GM12878 (cell line): ENCODE data around the gene REEP1. TPM values are rescaled to one million over a fixed set of nuclear protein-coding genes. Genes with fewer than 3 reads are reported as not detected.

ENCODE experiments used
- ATAC-seq: fragments of 200-7000 bp; cut with Tn5 transposase; 3 replicates; pipeline ENCODE4 v1.9.1; 2020; ENCODE audit warnings: mild to moderate bottlenecking, moderate library complexity
- BruUV-seq: library from RNA; stranded (reverse); fragments of 400-500 nt; replicated peaks from 2 replicates; lab custom pipeline; 2021; lab: Mats Ljungman, UMichigan
- CTCF ChIA-PET: fragments of 300-600 bp; sonication (Branson Sonifier 250); formaldehyde crosslinking; extraction: SDS; loops from one replicate; lab custom pipeline; 2021; ENCODE audit warnings: inconsistent platforms; lab: Yijun Ruan, JAX
- POLR2A ChIA-PET: fragments of 350-600 bp; formaldehyde crosslinking; extraction: SDS; loops from one replicate; lab custom pipeline; 2021; ENCODE audit warnings: inconsistent platforms; lab: Charles Lee
- RAD21 ChIA-PET: fragments of 300-600 bp; sonication (Branson Sonifier 250); formaldehyde crosslinking; loops from one replicate; lab custom pipeline; 2023; ENCODE audit warnings: antibody characterized with exemption; ENCODE audit not compliant: unreplicated experiment; lab: Charles Lee
- SMC1A ChIA-PET: fragments of 300-600 bp; sonication (Branson Sonifier 250); formaldehyde crosslinking; loops from one replicate; lab custom pipeline; 2023; ENCODE audit not compliant: unreplicated experiment, uncharacterized antibody; lab: Charles Lee
- DNase-seq: peaks from one replicate; pipeline ENCODE4 v3.0.0-alpha.2; 2011; ENCODE audit warnings: low read depth, low spot score
- FAIRE-seq: peaks from 3 replicates; lab custom pipeline; 2011; peaks lifted over from hg19 to GRCh38; lab: Jason Lieb, UNC
- H2AFZ ChIP-seq: 2 replicates; pipeline ENCODE4 v1.6.0; 2011; ENCODE audit warnings: low read depth, low read length, control low read depth; ENCODE audit not compliant: control insufficient read depth
- H3K27ac ChIP-seq: 2 replicates; pipeline ENCODE4 v1.5.1; 2011; ENCODE audit warnings: control low read depth; ENCODE audit not compliant: control insufficient read depth, insufficient read depth
- H3K27me3 ChIP-seq, 2 experiments: replicated peaks in 1 of 2; 2 replicates each; pipeline versions ENCODE4 v1.6.0 to v1.6.1; 2011; ENCODE audit warnings: low read length in 1 of 2; ENCODE audit not compliant: control insufficient read depth in 2 of 2, insufficient read depth in 2 of 2
- H3K36me3 ChIP-seq, 2 experiments: 2 replicates each; pipeline ENCODE4 v1.5.1; 2011; ENCODE audit warnings: low read length in 1 of 2; ENCODE audit not compliant: control insufficient read depth in 2 of 2, insufficient read depth in 2 of 2
- H3K4me1 ChIP-seq: 2 replicates; pipeline ENCODE4 v1.6.1; 2011; ENCODE audit warnings: mild to moderate bottlenecking, low read length, moderate library complexity, mixed read lengths; ENCODE audit not compliant: control insufficient read depth, insufficient read depth
- H3K4me2 ChIP-seq: 2 replicates; pipeline ENCODE4 v1.6.0; 2011; ENCODE audit warnings: control low read depth; ENCODE audit not compliant: control insufficient read depth, insufficient read depth
- H3K4me3 ChIP-seq: fragments of 200-600 bp; sonication (generic); 2 replicates; pipeline ENCODE4 v1.5.1; 2016
- H3K79me2 ChIP-seq: 2 replicates; pipeline ENCODE4 v1.6.0; 2011; ENCODE audit warnings: low read length; ENCODE audit not compliant: control insufficient read depth, insufficient read depth
- H3K9ac ChIP-seq: 2 replicates; pipeline ENCODE4 v1.8.0; 2011; ENCODE audit warnings: low read length, control low read depth, mixed read lengths; ENCODE audit not compliant: control insufficient read depth, insufficient read depth
- H3K9me3 ChIP-seq: replicated peaks from 3 replicates; pipeline ENCODE4 v1.5.1; 2011; ENCODE audit warnings: mild to moderate bottlenecking, low read length; ENCODE audit not compliant: control insufficient read depth, insufficient read depth
- H4K20me1 ChIP-seq: 2 replicates; pipeline ENCODE4 v1.6.0; 2011; ENCODE audit not compliant: control insufficient read depth, insufficient read depth
- CBX5 ChIP-seq: sonication (generic); IDR thresholded peaks from 2 replicates; pipeline ENCODE4 v1.6.1; 2016; ENCODE audit warnings: low read depth, moderate library complexity, mild to moderate bottlenecking, inconsistent platforms
- CEBPZ ChIP-seq: fragments of 150-350 bp; IDR thresholded peaks from 2 replicates; pipeline ENCODE4 v1.6.1; 2016; ENCODE audit warnings: low read depth, low read length
- HSF1 ChIP-seq: fragments of 150-350 bp; IDR thresholded peaks from 2 replicates; pipeline ENCODE4 v1.6.1; 2014; ENCODE audit warnings: mild to moderate bottlenecking, low read depth, low read length
- JUNB ChIP-seq: IDR thresholded peaks from 2 replicates; pipeline ENCODE4 v1.6.1; 2016; ENCODE audit warnings: antibody characterized with exemption, mild to moderate bottlenecking
- MYB ChIP-seq: fragments of 150-350 bp; IDR thresholded peaks from 2 replicates; pipeline ENCODE4 v1.6.1; 2014; ENCODE audit warnings: mild to moderate bottlenecking, low read depth, low read length, borderline replicate concordance
- NFIC ChIP-seq: IDR thresholded peaks from 2 replicates; pipeline ENCODE4 v1.6.1; 2012; ENCODE audit warnings: low read depth, mild to moderate bottlenecking, inconsistent platforms, low read length, moderate library complexity
- NRF1 ChIP-seq: conservative IDR thresholded peaks from 2 replicates; pipeline ENCODE4 v1.6.1; 2011; ENCODE audit warnings: mild to moderate bottlenecking, low read depth, low read length, improper control_type of control experiment
- POLR2A ChIP-seq: IDR thresholded peaks from 2 replicates; pipeline ENCODE4 v1.6.1; 2011; ENCODE audit warnings: low read depth, mild to moderate bottlenecking, low read length
- SREBF1 ChIP-seq: IDR thresholded peaks from 2 replicates; pipeline ENCODE4 v1.6.1; 2012; ENCODE audit warnings: mild to moderate bottlenecking, low read length
- TARDBP ChIP-seq: IDR thresholded peaks from 2 replicates; pipeline ENCODE4 v1.6.1; 2016; ENCODE audit warnings: borderline replicate concordance
- TBL1XR1 ChIP-seq: IDR thresholded peaks from 2 replicates; pipeline ENCODE4 v1.6.1; 2012; ENCODE audit warnings: low read depth, low read length, improper control_type of control experiment
- WGBS: methylation state at CpG from one replicate; pipeline ENCODE4 v1.1.6; 2016; ENCODE audit warnings: low lambda C conversion rate; ENCODE audit not compliant: insufficient replicate concordance, insufficient coverage; ENCODE audit errors: missing lambda C conversion rate; 5-methylcytosine and 5-hydroxymethylcytosine counted together
- in situ Hi-C: fragments of 300-500 bp; cut with MboI; formaldehyde crosslinking; loops from 9 replicates; pipeline ENCODE4 v1.14.3; 2018; ENCODE audit warnings: mixed read lengths
- intact Hi-C: fragments of 100-400 bp; cut with micrococcal nuclease; formaldehyde crosslinking; loops from one replicate; pipeline ENCODE4 v1.14.2; 2022; ENCODE audit not compliant: unreplicated experiment
- polyA plus RNA-seq, 11 experiments: library from polyadenylated mRNA; depleted of rRNA in 4 of 11; unstranded in 6 of 11; stranded (reverse) in 5 of 11; fragments of >200 nt; fragmentation: Nextera tagmentation in 4 of 11; fragmentation: Illumina TruSeq in 1 of 11; extraction: Ambion mirVana in 4 of 11; extraction: Trizol in 1 of 11; gene quantifications; 1 replicate in 1 of 11; 2 replicates in 10 of 11; pipeline versions ENCODE4 v1.2.1 to v1.2.3, GENCODE V29; 2011 to 2016; ENCODE audit warnings: inconsistent platforms in 2 of 11, missing spikeins in 2 of 11, low read depth in 1 of 11
- total RNA-seq, 4 experiments: library from RNA; depleted of rRNA in 3 of 4; stranded (reverse); fragments of >200 nt in 3 of 4; fragmentation: Illumina TruSeq in 1 of 4; extraction: Trizol in 1 of 4; gene quantifications; 2 replicates each; pipeline versions ENCODE4 v1.2.1 to v1.2.3, GENCODE V29; 2013 to 2021
- TF ChIP-seq, protein P1 (sequence below): fragments of 450-650 bp; conservative IDR thresholded peaks from 2 replicates; pipeline ENCODE4 v1.6.1; 2017; ENCODE audit warnings: mild to moderate bottlenecking, moderate library complexity

REEP1 gene
- total and polyA plus RNA-seq, 10 of the 15 experiments (the other 5 are each of a cell fraction or from before 2014, with no cell fraction given), result 0.02 to 0.30 (median 0.09) TPM; not detected in 1

GRCh38 chr2:86302320-86302719 is 35.1 kb downstream of the REEP1 start (continued):
- no peak for TF ChIP-seq CEBPZ
- TF ChIP-seq MYB, result no peak
- no peak for TF ChIP-seq NFIC
- TF ChIP-seq HSF1, result no peak
- no peak for TF ChIP-seq SREBF1
- TF ChIP-seq, all 136 proteins: peak for 0

DNA sequence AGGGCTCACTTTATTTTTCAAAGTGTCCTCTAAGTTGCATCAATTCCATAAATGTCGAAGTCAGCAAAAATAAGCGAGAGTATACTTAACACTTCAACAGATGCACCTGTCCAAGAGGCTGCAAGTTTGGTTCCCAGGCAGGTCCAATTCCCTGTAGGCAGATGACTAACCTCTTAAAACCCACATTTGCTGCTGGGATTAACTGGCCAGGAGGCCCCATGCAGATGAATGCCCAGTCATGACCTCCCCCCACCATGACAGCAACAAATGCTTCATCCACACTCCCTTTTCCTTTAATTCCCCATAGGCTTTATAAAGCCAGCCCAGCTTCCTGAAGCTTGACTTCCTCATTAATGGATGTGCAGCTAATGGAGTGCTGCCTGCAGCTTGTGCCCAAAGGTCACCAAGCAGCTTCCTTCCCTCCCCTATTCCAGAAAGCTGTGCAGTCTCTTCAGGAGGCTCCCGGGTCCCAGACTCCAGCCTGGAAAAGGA is 35.7 kb downstream of the REEP1 start:
- no peak for TF ChIP-seq TARDBP
- TF ChIP-seq NRF1, result no peak
- no peak for TF ChIP-seq JUNB
- no peak for TF ChIP-seq POLR2A
- no peak for TF ChIP-seq TBL1XR1
- TF ChIP-seq, protein P1, sequence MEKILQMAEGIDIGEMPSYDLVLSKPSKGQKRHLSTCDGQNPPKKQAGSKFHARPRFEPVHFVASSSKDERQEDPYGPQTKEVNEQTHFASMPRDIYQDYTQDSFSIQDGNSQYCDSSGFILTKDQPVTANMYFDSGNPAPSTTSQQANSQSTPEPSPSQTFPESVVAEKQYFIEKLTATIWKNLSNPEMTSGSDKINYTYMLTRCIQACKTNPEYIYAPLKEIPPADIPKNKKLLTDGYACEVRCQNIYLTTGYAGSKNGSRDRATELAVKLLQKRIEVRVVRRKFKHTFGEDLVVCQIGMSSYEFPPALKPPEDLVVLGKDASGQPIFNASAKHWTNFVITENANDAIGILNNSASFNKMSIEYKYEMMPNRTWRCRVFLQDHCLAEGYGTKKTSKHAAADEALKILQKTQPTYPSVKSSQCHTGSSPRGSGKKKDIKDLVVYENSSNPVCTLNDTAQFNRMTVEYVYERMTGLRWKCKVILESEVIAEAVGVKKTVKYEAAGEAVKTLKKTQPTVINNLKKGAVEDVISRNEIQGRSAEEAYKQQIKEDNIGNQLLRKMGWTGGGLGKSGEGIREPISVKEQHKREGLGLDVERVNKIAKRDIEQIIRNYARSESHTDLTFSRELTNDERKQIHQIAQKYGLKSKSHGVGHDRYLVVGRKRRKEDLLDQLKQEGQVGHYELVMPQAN, result no peak
- no peak for TF ChIP-seq CBX5
- TF ChIP-seq, all 136 proteins: peak for 0
- no peaks in the 10 kb centered on the region for H3K79me2 ChIP-seq
- BruUV-seq, result no TSS peak
- ChIA-PET POLR2A (no interaction called here), CTCF (interaction anchor here (0.6 to 12.3 kb wide), 2 partner anchors 68 to 78 kb away, joined by 3 to 278 read pairs; no protein-coding TSS in a partner anchor), RAD21 (interaction anchor here (12.9 kb wide), 1 partner anchor 79 kb away, joined by 181 read pairs; no protein-coding TSS in a partner anchor), SMC1A (interaction anchor here (2.4 to 3.2 kb wide), 2 partner anchors 10 to 80 kb away, joined by 7 to 13 read pairs; no protein-coding TSS in a partner anchor)
- H3K27me3 ChIP-seq, result peaks cover 0 to 2% of the 10 kb centered on the region in 2 experiments; a peak in 1 of 4 replicates
- H3K4me1 ChIP-seq, result no peaks in the 10 kb centered on the region
- in situ Hi-C loops (no loop called here), intact Hi-C loops (loop anchor here (5.0 kb wide), 1 partner anchor 66 kb away; no protein-coding TSS in a partner anchor)
- no peak overlapping the region for H3K9ac ChIP-seq
- DNase-seq, result no peak
- H3K27ac ChIP-seq, result no peak overlapping the region
- no peak for ATAC-seq
- no peaks in the 10 kb centered on the region for H3K9me3 ChIP-seq
- H4K20me1 ChIP-seq, result no peaks in the 10 kb centered on the region
- FAIRE-seq, result no peak
- no peak overlapping the region for H3K4me3 ChIP-seq
- WGBS, result 47% methylated on average over 3 of the region's 3 CpGs
- H3K36me3 ChIP-seq, result no peaks in the 10 kb centered on the region
- no peak overlapping the region for H3K4me2 ChIP-seq
- H2AFZ ChIP-seq, result no peak overlapping the region
